DND-41 (cell line): Measurements from ENCODE around the gene SYNGR1.

Source experiments
- CTCF ChIP-seq: IDR thresholded peaks from 2 replicates; pipeline ENCODE4 v1.5.1; 2012; ENCODE audit warnings: borderline replicate concordance, low read length, moderate library complexity, mild to moderate bottlenecking; ENCODE audit not compliant: poor library complexity, severe bottlenecking; ENCODE audit errors: extremely low read depth
- EZH2 ChIP-seq: IDR thresholded peaks from 3 replicates; pipeline ENCODE4 v1.6.1; 2012; ENCODE audit warnings: borderline replicate concordance, low read depth, mild to moderate bottlenecking, moderate library complexity, low read length, inconsistent platforms; ENCODE audit not compliant: severe bottlenecking

GRCh38 chr22:39355080-39355479 is 5.3 kb downstream of the SYNGR1 start:
- TF ChIP-seq CTCF, result no peak
- no peak for TF ChIP-seq EZH2
